RKO (cell line): ENCODE results near the gene PATZ1.
"Not testable (repeated sequence)": the region's sequence is repeated elsewhere in the genome, so short reads cannot be mapped to it uniquely, and the experiment has no call there.

Experiments
- DNase-seq: peaks from one replicate; pipeline ENCODE4 v3.0.0-alpha.2; 2016; ENCODE audit warnings: low spot score

Gene PATZ1, protein sequence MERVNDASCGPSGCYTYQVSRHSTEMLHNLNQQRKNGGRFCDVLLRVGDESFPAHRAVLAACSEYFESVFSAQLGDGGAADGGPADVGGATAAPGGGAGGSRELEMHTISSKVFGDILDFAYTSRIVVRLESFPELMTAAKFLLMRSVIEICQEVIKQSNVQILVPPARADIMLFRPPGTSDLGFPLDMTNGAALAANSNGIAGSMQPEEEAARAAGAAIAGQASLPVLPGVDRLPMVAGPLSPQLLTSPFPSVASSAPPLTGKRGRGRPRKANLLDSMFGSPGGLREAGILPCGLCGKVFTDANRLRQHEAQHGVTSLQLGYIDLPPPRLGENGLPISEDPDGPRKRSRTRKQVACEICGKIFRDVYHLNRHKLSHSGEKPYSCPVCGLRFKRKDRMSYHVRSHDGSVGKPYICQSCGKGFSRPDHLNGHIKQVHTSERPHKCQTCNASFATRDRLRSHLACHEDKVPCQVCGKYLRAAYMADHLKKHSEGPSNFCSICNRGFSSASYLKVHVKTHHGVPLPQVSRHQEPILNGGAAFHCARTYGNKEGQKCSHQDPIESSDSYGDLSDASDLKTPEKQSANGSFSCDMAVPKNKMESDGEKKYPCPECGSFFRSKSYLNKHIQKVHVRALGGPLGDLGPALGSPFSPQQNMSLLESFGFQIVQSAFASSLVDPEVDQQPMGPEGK

DNA sequence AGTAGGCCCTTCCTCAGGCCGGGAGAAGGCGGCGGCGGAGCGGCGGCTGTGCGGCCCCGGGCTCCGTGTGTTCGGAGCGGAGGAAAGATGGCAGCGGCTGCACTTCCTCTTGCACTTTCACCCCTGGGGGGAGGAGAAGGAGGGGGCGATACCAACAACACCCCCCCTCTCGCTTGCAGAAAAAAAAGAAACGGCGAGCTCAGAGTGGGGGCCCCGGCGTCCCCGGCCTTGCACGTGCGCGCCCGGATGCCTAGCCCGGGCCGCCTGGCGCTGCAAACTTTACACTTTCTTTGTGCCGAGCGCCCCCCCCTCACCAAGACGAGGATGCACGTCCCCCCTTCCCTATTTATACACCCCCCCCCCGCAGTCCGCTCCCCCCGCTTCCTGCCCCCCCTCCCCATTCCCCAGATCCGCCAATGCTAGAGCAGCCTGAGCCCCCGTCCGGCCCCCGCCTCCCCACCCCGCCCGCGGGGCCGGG, at the start of gene PATZ1:
Gene PATZ1, minus strand, starts transcription at position 92 of the 478 bp plus-strand sequence. CDS start 744 bp downstream, outside the sequence.
- peak; percentile 91 for DNase-seq

DNA sequence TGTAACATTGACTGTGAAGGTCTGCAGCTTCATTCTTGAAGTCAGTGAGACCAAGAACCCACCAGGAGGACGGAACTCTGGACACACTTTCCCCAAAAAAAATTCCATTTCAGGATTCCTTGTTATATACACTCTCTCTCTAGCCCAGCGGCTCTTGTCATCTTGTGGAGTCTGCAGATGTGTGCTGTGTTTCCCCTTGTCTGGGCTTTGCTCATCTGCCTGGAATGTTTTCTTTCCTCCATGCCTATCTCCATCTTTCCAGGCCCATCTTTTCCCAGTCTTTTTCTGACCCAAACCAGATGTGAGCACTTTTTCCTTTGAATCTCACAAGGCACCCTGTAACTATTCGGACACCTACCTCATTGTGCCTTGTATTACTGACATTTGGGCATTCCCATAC, 48.2 kb upstream of the PATZ1 start:
- DNase-seq, result no peak

DNA sequence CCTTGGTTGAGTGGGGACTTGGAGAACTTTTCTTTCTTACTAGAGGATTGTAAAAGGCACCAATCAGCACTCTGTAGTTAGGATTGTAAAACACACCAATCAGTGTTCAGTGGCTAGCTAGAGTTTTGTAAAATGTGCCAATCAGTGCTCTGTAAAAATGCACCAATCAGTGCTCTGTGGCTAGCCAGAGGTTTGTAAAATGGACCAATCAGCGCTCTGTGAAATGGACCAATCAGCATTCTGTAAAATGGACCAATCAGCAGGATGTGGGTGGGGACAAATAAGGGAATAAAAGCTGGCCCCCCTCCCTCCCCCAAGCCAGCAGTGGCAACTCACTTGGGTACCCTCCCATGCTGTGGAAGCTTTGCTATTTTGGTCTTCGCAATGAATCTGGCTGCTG, 47.7 kb upstream of the PATZ1 start:
- DNase-seq, result no peak

DNA sequence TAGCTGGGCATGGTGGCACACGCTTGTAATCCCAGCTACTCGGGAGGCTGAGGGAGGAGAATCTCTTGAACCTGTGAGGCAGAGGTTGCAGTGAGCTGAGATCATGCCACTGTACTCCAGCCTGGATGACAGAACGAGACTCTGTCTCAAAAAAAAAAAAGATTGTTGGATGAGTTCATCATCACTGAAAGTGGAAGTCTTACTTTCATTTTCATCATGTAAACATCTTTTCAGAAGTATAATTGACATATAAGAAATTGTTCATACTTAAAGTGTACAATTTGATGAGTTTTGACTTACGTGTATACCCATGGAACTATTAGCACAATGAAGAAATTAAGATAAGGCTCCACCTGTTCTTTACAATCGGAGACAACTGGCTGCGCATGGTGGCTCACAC, 32.5 kb upstream of the PATZ1 start:
- DNase-seq, result not testable (repeated sequence)

DNA sequence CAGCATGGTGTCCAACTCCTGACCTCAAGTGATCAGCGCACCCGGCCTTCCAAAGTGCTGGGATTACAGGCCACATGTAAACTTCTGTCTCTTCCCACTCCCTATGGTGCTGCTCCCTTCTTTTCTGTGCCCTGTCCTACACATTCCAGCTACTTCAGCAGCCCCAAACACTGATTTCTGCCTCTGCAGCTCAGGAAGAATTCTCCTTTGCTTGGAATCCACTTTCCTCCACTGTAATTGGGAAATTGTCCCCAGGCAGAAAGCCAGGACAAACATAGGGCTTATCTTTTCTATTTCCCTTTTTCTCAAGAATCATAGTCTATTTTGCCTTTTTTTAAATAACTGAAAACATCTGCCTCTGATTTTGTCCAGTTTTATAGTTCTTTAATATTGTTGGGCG, 32.0 kb upstream of the PATZ1 start:
- DNase-seq, result no peak

DNA sequence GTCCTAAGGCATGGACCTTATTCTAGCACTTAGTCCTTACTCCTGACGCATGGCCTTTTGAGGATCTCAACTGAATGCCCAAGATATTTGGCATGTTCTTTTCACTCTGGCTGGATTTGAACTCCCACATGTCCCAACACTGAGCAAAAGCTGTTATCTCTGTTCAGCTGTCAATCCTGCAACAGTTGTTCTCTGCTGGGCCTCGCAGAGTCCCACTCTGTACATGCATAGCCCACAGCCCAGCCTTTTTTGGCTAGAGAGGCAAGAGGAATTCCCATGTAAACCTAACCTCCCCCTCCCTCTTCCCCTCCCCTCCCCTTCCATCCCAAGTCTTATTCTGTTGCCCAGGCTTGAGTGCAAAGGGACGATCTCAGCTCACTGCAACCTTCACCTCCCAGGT, 31.5 kb upstream of the PATZ1 start:
- no peak for DNase-seq

DNA sequence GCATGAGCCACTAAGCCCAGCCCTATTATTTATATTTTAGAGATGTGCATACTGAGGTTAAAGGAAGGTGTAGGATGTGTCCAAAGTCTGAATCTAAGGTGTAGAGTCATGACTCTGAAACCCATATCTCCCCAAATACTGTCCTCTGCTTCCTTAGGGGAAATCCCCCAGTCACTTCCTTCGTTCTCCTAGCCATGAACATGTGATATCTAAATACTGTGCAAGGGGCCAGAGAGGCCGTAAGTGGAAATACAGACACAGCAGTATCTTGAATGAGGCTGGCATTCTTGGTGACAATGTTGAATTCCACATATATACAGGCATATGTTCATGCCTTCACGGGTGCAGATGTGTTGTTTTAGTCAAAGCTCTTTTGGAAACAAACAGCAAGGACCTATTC, 21.3 kb upstream of the PATZ1 start:
- no peak for DNase-seq

DNA sequence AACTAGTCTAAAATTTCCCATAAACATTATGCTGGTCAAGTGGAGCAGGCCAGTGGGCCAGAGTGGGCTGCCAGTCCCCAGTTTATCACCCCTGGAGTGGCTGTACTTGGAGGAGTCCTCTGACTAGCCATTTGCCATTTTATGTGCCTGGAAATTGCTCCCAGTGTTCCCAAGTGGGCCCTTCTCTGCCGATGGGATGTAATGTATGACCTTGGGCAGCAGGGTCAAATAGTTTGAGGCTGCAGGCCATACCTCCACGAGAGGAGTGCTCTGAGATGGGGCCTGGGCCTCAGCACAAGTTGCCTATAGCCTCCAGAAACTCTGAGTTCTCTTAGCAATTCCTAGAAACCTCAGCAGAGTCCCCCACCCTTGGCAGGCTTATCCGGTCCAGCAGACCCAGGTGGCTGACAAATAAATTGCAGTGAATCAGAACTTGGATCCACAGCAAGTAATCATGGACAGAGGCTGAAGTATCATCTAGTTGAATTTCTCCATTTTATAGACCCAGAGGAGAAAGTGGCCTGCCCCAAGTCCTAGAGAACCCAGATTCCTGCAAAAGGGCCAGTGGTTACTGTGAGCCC, 17.8 kb upstream of the PATZ1 start:
- DNase-seq, result no peak

DNA sequence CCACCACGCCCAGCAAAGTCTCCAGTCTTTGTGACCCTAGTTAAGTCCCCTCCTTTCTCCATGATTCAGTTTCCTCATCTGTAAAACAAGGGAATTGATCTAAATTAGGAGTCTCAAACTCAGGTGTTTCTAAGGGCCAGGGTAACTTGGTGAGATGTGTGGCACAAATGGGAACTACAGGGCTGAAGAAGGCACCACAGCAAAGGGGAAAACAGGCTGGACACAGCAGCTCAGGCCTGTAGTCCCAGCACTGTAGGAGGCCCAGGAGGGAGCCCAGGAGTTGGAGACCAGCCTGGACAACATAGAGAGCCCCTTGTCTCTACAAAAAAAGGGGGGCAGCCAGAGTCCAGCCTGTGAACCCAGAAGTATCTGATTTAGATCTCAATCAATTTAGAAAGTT, 15.6 kb upstream of the PATZ1 start:
- DNase-seq, result no peak

DNA sequence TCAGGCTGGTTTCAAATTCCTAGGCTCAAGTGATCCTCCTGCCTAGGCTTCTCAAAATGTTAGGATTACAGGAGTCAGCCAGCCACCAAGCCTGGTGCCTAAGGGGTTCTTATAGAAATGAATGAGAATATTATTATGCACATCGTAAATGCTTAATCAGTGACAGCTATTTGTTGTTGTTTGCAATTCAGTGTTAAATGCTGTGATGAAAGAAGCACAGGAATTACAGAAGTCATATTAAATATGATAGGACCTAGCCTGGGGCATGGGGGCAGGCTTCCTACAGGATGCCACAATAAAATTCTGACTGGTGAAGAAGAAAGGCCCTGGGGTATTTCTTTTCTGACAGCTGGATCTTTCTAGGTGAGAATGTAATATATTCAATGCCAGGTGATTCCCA, 13.9 kb upstream of the PATZ1 start:
- no peak for DNase-seq

DNA sequence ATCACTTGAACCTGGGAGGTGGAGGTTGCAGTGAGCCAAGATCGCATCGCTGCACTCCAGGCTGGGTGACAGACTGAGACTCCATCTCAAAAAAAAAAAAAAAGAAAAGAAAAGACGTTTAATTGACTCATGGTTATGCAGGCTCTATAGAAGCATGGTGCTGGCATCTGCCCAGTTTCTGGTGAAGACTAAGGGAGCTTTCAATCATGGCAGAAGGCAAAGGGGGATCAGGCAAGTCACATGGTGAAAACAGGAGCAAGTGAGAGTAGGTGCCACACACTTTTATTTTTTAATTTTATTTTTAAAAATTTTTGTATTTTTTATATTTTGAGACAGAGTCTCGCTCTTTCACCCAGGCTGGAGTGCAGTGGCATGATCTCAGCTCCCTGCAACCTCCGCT, 8.4 kb upstream of the PATZ1 start:
- peak; percentile 36 for DNase-seq

DNA sequence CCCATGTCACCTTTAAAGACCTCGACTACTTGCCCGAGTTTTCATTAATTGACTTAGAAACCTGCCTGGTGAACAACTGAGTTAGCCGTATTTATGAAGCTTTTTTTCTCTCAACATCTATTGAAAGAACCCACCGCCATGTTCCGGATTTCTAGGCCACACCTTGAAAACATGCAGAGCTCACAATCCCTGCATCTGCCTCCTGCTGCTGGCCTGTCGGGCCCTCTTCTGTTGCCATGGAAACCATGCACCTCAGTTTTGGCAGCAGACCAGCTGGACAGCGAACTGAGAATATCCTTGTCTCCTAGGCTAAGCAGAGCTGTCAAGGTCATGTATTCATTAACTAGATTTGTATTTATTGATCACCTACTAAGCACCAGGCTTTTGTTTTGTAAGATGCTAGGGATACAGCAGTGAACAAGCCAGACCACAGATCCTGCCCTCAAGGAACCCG, 4.3 kb upstream of the PATZ1 start:
- peak; percentile 21 for DNase-seq

DNA sequence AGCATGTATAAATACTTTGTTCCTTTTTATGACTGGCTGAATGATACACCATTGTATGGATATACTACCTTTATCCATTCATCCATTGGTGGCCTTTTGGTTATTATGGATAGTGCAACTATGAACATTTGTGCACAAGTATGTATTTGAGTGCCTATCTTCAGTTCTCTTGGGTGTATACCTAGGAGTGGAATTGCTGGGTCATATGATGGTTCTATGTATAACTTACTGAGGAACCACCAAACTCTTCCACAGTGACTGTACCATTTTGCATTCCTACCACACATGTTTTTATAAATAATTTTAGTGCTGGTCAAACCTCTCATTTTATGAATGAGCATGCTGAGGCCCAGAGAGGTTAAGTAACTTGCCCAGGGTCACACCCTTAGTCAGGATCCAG, 3.8 kb upstream of the PATZ1 start:
- no peak for DNase-seq

DNA sequence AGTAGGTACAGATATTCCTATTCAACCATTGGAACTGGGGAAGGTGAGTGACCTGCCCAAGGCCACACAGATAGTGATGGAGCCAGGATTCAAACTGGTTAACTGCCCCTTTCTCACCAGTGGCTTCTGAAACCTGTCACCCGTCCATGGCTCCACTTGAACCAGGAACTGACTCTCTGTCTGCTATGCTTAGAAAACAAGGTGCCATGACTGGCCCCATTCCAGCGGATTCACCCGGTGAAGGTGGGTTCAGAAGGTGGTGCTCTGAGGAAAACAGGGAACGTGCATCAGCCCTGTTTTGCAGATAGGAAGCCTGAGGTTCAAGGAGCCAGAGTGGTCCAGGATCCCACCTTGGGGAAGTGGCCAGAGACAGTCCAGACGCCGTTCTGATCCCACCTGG, 2.6 kb upstream of the PATZ1 start:
- DNase-seq, result no peak

DNA sequence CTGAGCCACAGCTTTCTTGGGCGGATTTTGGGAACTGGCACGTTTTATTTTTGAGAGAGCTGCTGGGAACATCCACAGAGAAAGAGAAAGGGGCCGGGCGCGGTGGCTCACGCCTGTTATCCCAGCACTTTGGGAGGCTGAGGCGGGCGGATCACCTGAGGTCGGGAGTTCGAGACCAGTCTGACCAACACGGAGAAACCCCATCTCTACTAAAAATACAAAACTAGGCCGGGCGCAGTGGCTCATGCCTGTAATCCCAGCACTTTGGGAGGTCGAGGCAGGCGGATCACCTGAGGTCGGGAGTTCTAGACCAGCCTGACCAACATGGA, 1.8 kb upstream of the PATZ1 start:
- DNase-seq, result not testable (repeated sequence)

DNA sequence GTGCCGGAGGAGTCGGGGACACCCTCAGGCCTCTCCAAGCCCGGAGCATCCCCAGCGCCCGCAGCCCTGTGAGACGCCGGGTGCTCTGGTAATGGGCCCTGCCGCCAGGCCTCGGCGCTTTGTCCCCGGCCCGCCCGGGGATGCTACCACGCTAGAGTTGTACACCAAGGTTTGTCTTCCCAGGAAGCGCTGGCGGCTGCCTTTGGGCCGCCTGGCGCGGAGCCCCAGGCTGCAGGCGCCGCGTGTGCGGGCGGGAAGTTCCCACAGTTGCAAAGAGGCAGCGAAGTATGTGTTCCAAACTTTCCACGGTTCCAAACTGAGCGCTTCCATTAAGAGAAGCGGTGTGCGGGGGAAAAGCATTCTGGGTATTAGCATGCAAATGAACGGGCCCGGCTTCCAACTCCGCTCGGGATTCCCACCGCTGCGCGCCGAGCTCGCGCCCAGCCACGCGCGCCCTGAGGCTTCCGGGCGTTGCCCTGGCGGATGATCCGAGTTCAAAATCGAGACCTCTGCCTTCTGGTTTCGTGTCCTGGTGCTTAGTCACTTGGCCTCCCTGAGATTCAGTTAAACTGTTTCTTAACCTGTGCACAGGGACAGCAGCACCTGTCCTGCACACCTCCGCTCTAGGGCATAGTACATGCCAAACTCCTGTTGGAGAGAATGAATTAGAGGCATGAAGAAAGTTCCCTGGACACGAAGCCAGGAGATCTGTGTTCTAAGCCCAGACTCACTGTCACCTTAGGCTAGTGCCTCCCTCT, 1.3 kb upstream of the PATZ1 start:
- peak; percentile 73 for DNase-seq

DNA sequence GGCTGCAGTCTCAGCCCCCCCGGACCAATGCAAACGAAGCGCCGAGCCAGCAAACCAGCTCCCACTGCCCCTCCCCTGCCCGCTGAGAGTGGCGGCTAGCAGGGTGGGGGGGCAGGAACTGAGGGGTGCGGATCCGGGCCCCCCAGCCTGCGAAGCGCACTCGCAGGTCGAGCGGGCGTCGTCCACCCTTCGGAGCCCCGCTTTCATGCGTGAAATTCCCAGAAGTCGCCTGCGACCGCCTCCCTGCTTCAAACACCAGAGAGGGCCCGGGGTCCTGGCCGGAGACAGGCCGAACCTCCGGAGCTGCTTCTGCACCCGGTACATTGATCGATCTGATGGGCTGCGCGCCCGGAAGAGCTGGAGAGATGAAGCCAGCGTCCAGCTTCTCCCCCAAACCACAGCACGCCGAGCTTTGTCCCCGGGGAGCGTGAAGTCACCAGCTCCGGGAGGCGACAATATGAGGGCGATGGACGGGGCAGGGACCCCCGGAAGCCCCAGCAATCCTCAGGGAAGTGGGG, 646 bp upstream of the PATZ1 start:
- peak; percentile 79 for DNase-seq

DNA sequence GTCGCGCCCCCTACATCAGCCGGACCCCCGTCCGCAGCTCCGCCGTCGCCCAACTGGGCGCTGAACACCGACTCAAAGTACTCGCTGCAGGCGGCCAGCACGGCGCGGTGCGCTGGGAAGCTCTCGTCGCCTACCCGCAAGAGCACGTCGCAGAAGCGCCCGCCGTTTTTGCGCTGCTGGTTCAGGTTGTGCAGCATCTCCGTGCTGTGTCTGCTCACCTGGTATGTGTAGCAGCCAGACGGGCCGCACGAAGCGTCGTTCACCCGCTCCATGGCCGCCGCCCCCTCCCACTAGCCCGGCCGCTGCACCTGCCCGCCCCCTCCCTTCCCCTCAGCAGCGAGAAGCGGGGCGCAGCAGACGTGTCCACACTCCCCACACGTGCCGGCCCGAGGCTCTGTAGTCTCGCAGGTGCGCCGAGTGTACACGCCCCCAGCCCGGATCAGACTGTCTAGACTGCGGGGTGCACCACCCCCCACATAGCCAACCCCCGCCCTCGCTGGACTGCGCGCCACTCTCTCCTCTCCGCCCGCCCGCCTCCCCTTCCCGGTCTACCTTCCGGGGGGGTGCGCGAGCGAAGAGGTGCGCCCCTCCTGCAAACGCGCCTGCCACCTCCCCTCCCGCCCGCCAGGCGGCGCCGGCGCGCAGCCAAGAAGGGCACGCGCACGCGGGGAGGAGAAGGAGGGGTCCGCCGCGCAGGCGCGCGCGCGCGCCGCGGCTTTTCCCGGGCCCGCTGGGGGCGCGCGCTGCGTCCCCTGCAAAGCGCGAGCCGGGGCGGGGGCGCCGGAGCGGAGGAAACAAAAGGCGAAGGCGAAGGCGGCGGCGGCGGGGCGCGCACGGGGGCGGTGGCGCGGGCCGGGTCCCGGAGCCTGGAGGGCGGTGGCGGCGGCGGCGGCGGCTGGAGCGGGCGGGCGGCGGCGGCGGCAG, 553 bp downstream of the PATZ1 start:
- DNase-seq, result peak; percentile 87

DNA sequence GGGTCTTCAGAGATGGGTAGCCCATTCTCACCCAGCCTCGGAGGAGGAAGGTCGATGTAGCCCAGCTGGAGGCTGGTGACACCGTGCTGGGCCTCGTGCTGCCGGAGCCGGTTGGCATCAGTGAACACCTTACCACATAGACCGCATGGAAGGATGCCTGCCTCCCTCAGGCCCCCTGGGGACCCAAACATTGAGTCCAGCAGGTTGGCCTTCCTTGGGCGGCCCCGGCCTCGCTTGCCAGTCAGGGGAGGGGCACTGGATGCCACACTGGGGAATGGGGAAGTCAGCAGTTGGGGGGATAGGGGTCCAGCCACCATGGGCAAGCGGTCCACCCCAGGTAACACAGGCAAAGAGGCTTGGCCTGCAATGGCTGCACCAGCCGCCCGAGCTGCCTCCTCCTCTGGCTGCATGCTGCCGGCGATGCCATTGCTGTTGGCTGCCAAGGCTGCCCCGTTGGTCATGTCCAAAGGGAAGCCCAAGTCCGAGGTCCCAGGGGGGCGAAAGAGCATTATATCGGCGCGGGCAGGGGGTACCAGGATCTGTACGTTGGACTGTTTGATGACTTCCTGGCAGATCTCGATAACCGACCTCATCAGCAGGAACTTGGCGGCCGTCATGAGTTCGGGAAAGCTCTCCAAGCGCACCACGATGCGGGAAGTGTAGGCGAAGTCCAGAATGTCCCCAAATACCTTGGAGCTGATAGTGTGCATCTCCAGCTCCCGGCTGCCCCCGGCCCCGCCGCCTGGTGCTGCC, 1.4 kb downstream of the PATZ1 start:
- no peak for DNase-seq

DNA sequence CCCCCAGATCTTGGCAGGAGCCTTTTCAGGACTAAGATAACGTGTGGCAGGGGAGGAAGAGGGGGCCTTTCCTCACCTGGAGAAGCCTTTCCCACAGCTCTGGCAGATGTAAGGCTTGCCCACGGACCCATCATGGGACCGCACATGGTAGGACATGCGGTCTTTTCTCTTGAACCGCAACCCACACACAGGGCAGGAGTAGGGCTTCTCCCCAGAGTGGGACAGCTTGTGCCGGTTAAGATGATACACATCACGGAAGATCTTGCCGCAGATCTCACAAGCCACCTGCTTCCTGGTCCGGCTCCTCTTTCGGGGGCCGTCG, 1.9 kb downstream of the PATZ1 start:
- no peak for DNase-seq
